ENCODE data around the gene SYNGR3. TPM values are rescaled to one million over a fixed set of nuclear protein-coding genes. Genes with fewer than 3 reads are reported as not detected.

Gene SYNGR3
- total and polyA plus RNA-seq, 10 donors = 0.85 to 11.4 (median 2.8) TPM

DNA sequence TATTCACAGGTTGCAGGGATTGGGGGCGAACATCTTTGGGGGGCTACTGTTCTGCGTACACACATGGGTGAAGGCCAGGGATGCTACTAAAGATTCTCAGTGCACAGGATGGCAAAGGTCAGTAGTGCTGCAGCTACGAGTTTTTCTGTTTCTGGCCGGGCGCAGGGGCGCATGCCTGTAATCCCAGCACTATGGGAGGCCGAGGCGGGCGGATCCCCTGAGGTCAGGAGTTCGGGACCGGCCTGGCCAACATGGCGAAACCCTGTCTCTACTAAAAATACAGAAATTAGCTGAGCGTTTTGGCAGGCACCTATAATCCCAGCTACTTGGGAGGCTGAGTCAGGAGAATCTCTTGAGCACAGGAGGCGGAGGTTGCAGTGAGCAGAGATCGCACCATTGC is 23.8 kb downstream of the SYNGR3 start:
- H3K4me1 ChIP-seq = peaks cover 11 to 18% (median 16%) of the 10 kb centered on the region in 6 donors
- no peak overlapping the region for H3K27ac ChIP-seq
- 89 to 94% (median 91%) methylated on average over 14 to 15 of the region's 15 CpGs for WGBS, 5 donors
- no peaks in the 10 kb centered on the region for H3K9me3 ChIP-seq
- TF ChIP-seq, protein P1, sequence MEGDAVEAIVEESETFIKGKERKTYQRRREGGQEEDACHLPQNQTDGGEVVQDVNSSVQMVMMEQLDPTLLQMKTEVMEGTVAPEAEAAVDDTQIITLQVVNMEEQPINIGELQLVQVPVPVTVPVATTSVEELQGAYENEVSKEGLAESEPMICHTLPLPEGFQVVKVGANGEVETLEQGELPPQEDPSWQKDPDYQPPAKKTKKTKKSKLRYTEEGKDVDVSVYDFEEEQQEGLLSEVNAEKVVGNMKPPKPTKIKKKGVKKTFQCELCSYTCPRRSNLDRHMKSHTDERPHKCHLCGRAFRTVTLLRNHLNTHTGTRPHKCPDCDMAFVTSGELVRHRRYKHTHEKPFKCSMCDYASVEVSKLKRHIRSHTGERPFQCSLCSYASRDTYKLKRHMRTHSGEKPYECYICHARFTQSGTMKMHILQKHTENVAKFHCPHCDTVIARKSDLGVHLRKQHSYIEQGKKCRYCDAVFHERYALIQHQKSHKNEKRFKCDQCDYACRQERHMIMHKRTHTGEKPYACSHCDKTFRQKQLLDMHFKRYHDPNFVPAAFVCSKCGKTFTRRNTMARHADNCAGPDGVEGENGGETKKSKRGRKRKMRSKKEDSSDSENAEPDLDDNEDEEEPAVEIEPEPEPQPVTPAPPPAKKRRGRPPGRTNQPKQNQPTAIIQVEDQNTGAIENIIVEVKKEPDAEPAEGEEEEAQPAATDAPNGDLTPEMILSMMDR (IDR thresholded peaks at IDR 0.05 in 8 of 11, conservative IDR thresholded peaks at IDR 0.05 in 3 of 11) = no peak
- TF ChIP-seq POLR2A (IDR thresholded peaks at IDR 0.05) = no peak
- no peak for TF ChIP-seq POLR2AphosphoS5 (IDR thresholded peaks at IDR 0.05)
- intact Hi-C loops (cut with DNase I; ENCODE audit: low total_unique reads) = no loop called here
- H3K27me3 ChIP-seq (replicated peaks in 1 of 7) = peaks cover 0 to 19% (median 0%) of the 10 kb centered on the region in 7 donors
- no peak for DNase-seq
- H3K4me3 ChIP-seq = no peak overlapping the region
- no peaks in the 10 kb centered on the region for H3K36me3 ChIP-seq

DNA sequence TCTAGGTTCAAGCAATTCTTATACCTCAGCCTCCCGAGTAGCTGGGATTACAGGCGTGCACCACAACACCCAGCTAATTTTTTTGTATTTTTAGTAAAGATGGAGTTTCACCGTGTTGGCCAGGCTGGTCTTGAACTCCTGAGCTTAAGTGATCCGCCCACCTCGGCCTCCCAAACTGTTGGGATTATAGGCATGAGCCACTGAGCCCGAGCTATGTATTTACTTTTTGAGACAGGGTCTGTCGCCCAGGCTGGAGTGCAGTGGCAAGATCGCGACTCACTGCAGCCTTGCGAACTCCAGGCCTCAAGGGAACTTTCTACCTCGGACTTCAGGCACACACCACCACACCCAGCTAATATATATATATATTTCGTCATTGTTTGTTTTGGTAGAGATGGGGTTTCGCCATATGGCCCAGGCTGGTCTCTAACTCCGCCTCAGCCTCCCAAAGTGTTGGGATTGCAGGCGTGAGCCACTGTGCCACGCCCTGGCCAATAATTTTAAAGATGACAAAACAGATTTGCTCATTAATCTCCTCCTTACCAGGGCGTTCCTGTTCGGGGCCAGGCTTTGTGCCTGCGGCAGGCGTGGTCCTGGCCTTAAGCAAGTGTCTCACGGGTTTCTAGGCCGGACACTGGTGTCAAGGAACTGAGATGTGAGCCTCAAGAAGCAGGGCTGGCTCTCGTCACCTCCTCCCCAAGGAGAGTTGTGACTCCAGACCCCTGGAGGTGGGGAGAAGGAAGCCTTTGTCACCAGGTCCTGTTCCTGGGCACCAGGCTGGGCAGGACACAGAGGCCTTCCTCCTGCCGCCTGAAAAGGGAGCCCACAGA is 25.6 kb downstream of the SYNGR3 start:
- DNase-seq = no peak
- Histone ChIP-seq H3K36me3 (no peaks in the 10 kb centered on the region), H3K9me3 (no peaks in the 10 kb centered on the region), H3K27me3 (replicated peaks in 1 of 7) (peaks cover 0 to 37% (median 15%) of the 10 kb centered on the region in 7 donors), H3K4me1 (peaks cover 6 to 17% (median 15%) of the 10 kb centered on the region in 6 donors), H3K4me3 (no peak overlapping the region), H3K27ac (no peak overlapping the region)
- intact Hi-C loops (cut with DNase I; ENCODE audit: low total_unique reads) = no loop called here
- TF ChIP-seq, protein P1 (IDR thresholded peaks at IDR 0.05 in 8 of 11, conservative IDR thresholded peaks at IDR 0.05 in 3 of 11) = no peak
- TF ChIP-seq POLR2AphosphoS5 (IDR thresholded peaks at IDR 0.05) = no peak
- TF ChIP-seq POLR2A (IDR thresholded peaks at IDR 0.05) = no peak
- WGBS, 5 donors = 85 to 94% (median 86%) methylated on average over 24 of the region's 24 CpGs

DNA sequence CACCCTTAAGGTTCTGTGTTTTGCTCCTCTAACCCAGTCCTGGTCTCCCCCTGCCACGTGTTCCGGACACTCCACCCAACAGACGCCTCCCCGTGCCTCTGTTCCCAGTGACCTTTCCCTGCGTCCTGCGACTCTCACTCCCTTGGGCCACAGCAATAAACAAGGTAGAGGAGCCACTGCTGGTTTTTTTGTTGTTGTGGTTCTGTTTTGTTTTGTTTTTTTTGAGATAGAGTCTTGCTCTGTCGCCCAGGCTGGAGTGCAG is 26.1 kb downstream of the SYNGR3 start:
- 85 to 93% (median 86%) methylated on average over 7 of the region's 7 CpGs for WGBS, 5 donors
- TF ChIP-seq POLR2A (IDR thresholded peaks at IDR 0.05) (no peak), POLR2AphosphoS5 (IDR thresholded peaks at IDR 0.05) (no peak)
- TF ChIP-seq, protein P1 (IDR thresholded peaks at IDR 0.05 in 8 of 11, conservative IDR thresholded peaks at IDR 0.05 in 3 of 11) = no peak
- Histone ChIP-seq H3K27me3 (replicated peaks in 1 of 7) (peaks cover 0 to 42% (median 20%) of the 10 kb centered on the region in 7 donors), H3K4me1 (peaks cover 8 to 18% (median 15%) of the 10 kb centered on the region in 6 donors), H3K9me3 (no peaks in the 10 kb centered on the region), H3K4me3 (no peak overlapping the region), H3K27ac (no peak overlapping the region), H3K36me3 (no peaks in the 10 kb centered on the region)
- intact Hi-C loops (cut with DNase I; ENCODE audit: low total_unique reads) = no loop called here
- DNase-seq = no peak

DNA sequence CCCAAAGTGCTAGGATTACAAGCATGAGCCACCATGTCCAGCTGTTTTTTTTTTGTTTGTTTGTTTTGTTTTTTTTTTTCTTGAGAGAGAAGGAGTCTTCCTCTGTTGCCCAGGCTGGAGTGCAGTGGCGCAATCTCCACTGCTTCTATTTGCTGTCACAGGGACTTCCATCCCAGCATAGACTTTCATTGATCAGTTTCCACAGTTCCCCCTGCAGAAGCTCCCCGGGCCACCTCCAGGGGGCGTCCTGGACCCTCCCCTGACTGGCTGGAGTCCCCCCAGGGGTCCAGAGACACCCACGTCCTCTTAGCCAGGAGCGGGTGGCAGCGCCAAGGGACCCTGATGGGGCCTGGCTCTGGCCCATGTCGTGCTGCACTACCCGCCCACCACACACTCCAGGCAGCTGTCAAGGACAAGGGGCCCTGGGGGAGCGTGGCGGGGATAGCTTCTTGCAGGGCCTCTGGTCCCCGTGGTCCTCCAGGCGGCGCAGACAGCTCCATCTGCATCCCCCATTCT is 26.7 kb downstream of the SYNGR3 start:
- Histone ChIP-seq H3K9me3 (no peaks in the 10 kb centered on the region), H3K4me1 (peaks cover 8 to 21% (median 15%) of the 10 kb centered on the region in 6 donors), H3K27ac (no peak overlapping the region), H3K4me3 (no peak overlapping the region), H3K36me3 (no peaks in the 10 kb centered on the region), H3K27me3 (replicated peaks in 1 of 7) (peaks cover 0 to 48% (median 26%) of the 10 kb centered on the region in 7 donors)
- TF ChIP-seq POLR2AphosphoS5 (IDR thresholded peaks at IDR 0.05) = no peak
- TF ChIP-seq, protein P1 (IDR thresholded peaks at IDR 0.05 in 8 of 11, conservative IDR thresholded peaks at IDR 0.05 in 3 of 11) = peak in 6 of 11 experiments; percentile 15 to 54 (median 39)
- DNase-seq = peak; percentile 65
- 30 to 43% (median 39%) methylated on average over 8 to 13 of the region's 13 CpGs for whole genome bisulfite sequencing, 5 donors
- intact Hi-C loops (cut with DNase I; ENCODE audit: low total_unique reads) = no loop called here

All from spleen (tissue), 11 donors.